Measurements from ENCODE around the gene MYL6.

MYL6 gene

GRCh38 chr12:56158926-56159461 lies 835 bp downstream of the MYL6 start:
- DNase-seq, result no peak

GRCh38 chr12:56159482-56160192 lies 1.5 kb downstream of the MYL6 start:
- DNase-seq, result no peak

- no peak for DNase-seq
Observed at GRCh38 chr12:56160193-56160763, 2.1 kb downstream of the MYL6 start.

GRCh38 chr12:56160894-56161689 lies 2.9 kb downstream of the MYL6 start:
- no peak for DNase-seq

GRCh38 chr12:56161690-56162351 lies 3.7 kb downstream of the MYL6 start:
- DNase-seq, result no peak

- DNase-seq, result no peak
Observed at GRCh38 chr12:56162468-56163290, 4.5 kb downstream of the MYL6 start.

GRCh38 chr12:56163533-56164344 lies 5.6 kb downstream of the MYL6 start:
- DNase-seq, result no peak

- DNase-seq, result no peak
Observed at GRCh38 chr12:56164345-56164729, 6.2 kb downstream of the MYL6 start.

GRCh38 chr12:56165369-56165768 lies 7.2 kb downstream of the MYL6 start:
- DNase-seq, result no peak

- no peak for DNase-seq
Observed at GRCh38 chr12:56169229-56169759, 11.1 kb downstream of the MYL6 start.

- DNase-seq, result no peak
Observed at GRCh38 chr12:56172839-56173238, 14.7 kb downstream of the MYL6 start.

GRCh38 chr12:56178347-56178746 lies 20.2 kb downstream of the MYL6 start:
- no peak for DNase-seq

- DNase-seq, result no peak
Observed at GRCh38 chr12:56186957-56187356, 28.8 kb downstream of the MYL6 start.

- no peak for DNase-seq
Observed at GRCh38 chr12:56188131-56188777, 30.1 kb downstream of the MYL6 start.

- no peak for DNase-seq
Observed at GRCh38 chr12:56188778-56189098, 30.6 kb downstream of the MYL6 start.

- peak; percentile 82 for DNase-seq
Observed at GRCh38 chr12:56189099-56189917, 31.1 kb downstream of the MYL6 start, which contains the start of gene SMARCC2. Gene SMARCC2 (minus strand): TSS chr12:56189483. CDS start chr12:56189461, 22 bp downstream.

- DNase-seq, result peak; percentile 68
Observed at GRCh38 chr12:56189918-56190694, 31.9 kb downstream of the MYL6 start.

GRCh38 chr12:56190695-56191155 lies 32.6 kb downstream of the MYL6 start:
- no peak for DNase-seq

- DNase-seq, result no peak
Observed at GRCh38 chr12:56192582-56192981, 34.4 kb downstream of the MYL6 start.
